CD14-positive monocyte (primary cell): ENCODE data around the gene ALKAL2. TPM values are rescaled to one million over a fixed set of nuclear protein-coding genes. Genes with fewer than 3 reads are reported as not detected.

ENCODE experiments used
- DNase-seq, 3 donors: peaks; one replicate each; pipeline ENCODE4 v3.0.0-alpha.2; 2011 to 2022
- H2AFZ ChIP-seq: 2 replicates; pipeline ENCODE4 v1.6.0; 2012; ENCODE audit warnings: mild to moderate bottlenecking, low read depth, low read length, inconsistent platforms; ENCODE audit not compliant: insufficient read depth, poor library complexity, severe bottlenecking
- H3K27ac ChIP-seq, 2 donors: 1 replicate in 1 of 2; 2 replicates in 1 of 2; pipeline ENCODE4 v1.5.1; 2012 to 2013; ENCODE audit warnings: low read length in 2 of 2, control low read depth in 1 of 2, inconsistent platforms in 1 of 2, low read depth in 1 of 2, mild to moderate bottlenecking in 1 of 2
- H3K27me3 ChIP-seq, 2 donors: one replicate each; pipeline versions ENCODE4 v1.6.0 to v1.6.1; 2011 to 2013; ENCODE audit warnings: low read length in 2 of 2; ENCODE audit not compliant: control insufficient read depth in 2 of 2, insufficient read depth in 2 of 2
- H3K36me3 ChIP-seq, 2 donors: replicated peaks in 1 of 2; 1 replicate in 1 of 2; 2 replicates in 1 of 2; pipeline versions ENCODE4 v1.5.1 to v1.6.1; 2012 to 2013; ENCODE audit warnings: low read length in 2 of 2, control low read depth in 1 of 2, inconsistent platforms in 1 of 2, mild to moderate bottlenecking in 1 of 2; ENCODE audit not compliant: insufficient read depth in 2 of 2, control insufficient read depth in 1 of 2
- H3K4me1 ChIP-seq, 2 donors: 1 replicate in 1 of 2; 2 replicates in 1 of 2; pipeline versions ENCODE4 v1.5.1 to v1.6.1; 2012 to 2013; ENCODE audit warnings: low read length in 2 of 2, control low read depth in 1 of 2, inconsistent platforms in 1 of 2, mild to moderate bottlenecking in 1 of 2, moderate library complexity in 1 of 2; ENCODE audit not compliant: insufficient read depth in 2 of 2, control insufficient read depth in 1 of 2
- H3K4me2 ChIP-seq: replicated peaks from 2 replicates; pipeline ENCODE3; 2012; ENCODE audit warnings: low read length, moderate library complexity, mild to moderate bottlenecking; ENCODE audit not compliant: poor library complexity, severe bottlenecking; ENCODE audit errors: extremely low read depth
- H3K4me3 ChIP-seq, 3 experiments: fragments of 200-600 bp in 1 of 3; sonication (generic) in 1 of 3; replicated peaks in 1 of 3; 1 replicate in 2 of 3; 2 replicates in 1 of 3; pipeline ENCODE4 v1.5.1; 2011 to 2013; ENCODE audit warnings: low read length in 3 of 3, mild to moderate bottlenecking in 3 of 3, control low read depth in 2 of 3, low read depth in 2 of 3, inconsistent platforms in 1 of 3, moderate library complexity in 1 of 3
- H3K79me2 ChIP-seq: 2 replicates; pipeline ENCODE4 v1.6.0; 2012; ENCODE audit warnings: mild to moderate bottlenecking, control low read depth, inconsistent platforms, low read length, moderate library complexity; ENCODE audit not compliant: insufficient read depth
- H3K9ac ChIP-seq: 2 replicates; pipeline ENCODE4 v1.6.0; 2017; ENCODE audit warnings: low read length, mild to moderate bottlenecking; ENCODE audit not compliant: insufficient read depth, poor library complexity, severe bottlenecking
- H3K9me3 ChIP-seq, 2 donors: replicated peaks in 1 of 2; 1 replicate in 1 of 2; 2 replicates in 1 of 2; pipeline versions ENCODE4 v1.5.1 to v1.6.1; 2012 to 2013; ENCODE audit warnings: low read length in 2 of 2, control low read depth in 1 of 2; ENCODE audit not compliant: control insufficient read depth in 1 of 2, insufficient read depth in 1 of 2
- H4K20me1 ChIP-seq: 2 replicates; pipeline ENCODE4 v1.6.0; 2012; ENCODE audit warnings: mild to moderate bottlenecking, low read length, control low read depth, moderate library complexity; ENCODE audit not compliant: insufficient read depth
- H3K27ac Mint-ChIP-seq, 7 donors: one replicate each; pipeline ENCODE4 v1.8.0; 2020; ENCODE audit warnings: mild to moderate bottlenecking in 7 of 7, mixed read lengths in 7 of 7, moderate library complexity in 6 of 7, inconsistent platforms in 2 of 7
- H3K27me3 Mint-ChIP-seq, 3 donors: one replicate each; pipeline ENCODE4 v1.8.0; 2021 to 2022; ENCODE audit warnings: low read depth in 3 of 3, mild to moderate bottlenecking in 3 of 3, mixed read lengths in 3 of 3, moderate library complexity in 3 of 3, inconsistent platforms in 1 of 3
- H3K36me3 Mint-ChIP-seq, 2 donors: one replicate each; pipeline ENCODE4 v1.8.0; 2020; ENCODE audit warnings: mixed read lengths in 2 of 2, inconsistent platforms in 1 of 2, mild to moderate bottlenecking in 1 of 2
- H3K4me1 Mint-ChIP-seq: one replicate; pipeline ENCODE4 v1.8.0; 2020; ENCODE audit warnings: mild to moderate bottlenecking, mixed read lengths
- H3K4me3 Mint-ChIP-seq, 2 donors: one replicate each; pipeline ENCODE4 v1.8.0; 2020; ENCODE audit warnings: mild to moderate bottlenecking in 2 of 2, mixed read lengths in 2 of 2, moderate library complexity in 1 of 2
- H3K9me3 Mint-ChIP-seq, 7 donors: one replicate each; pipeline ENCODE4 v1.8.0; 2020 to 2022; ENCODE audit warnings: mixed read lengths in 7 of 7, mild to moderate bottlenecking in 6 of 7, moderate library complexity in 6 of 7, inconsistent platforms in 2 of 7
- WGBS: methylation state at CpG from one replicate; pipeline ENCODE4 v1.1.5; 2013; ENCODE audit warnings: missing lambda C conversion rate; ENCODE audit not compliant: insufficient coverage; 5-methylcytosine and 5-hydroxymethylcytosine counted together
- intact Hi-C, 2 donors: fragments of 100-400 bp; cut with micrococcal nuclease; formaldehyde crosslinking; loops; one replicate each; pipeline versions ENCODE4 v1.15.0 to v1.15.1; 2023
- polyA plus RNA-seq, 3 donors: library from polyadenylated mRNA; depleted of rRNA in 1 of 3; unstranded in 2 of 3; stranded (reverse) in 1 of 3; fragments of 300-500 nt in 2 of 3; fragments of >200 nt in 1 of 3; fragmentation: Illumina TruSeq in 2 of 3; gene quantifications; 1 replicate in 2 of 3; 2 replicates in 1 of 3; pipeline ENCODE4 v1.2.3, GENCODE V29; 2012 to 2021
- TF ChIP-seq, protein P1 (sequence below): fragments of 200-600 bp; IDR thresholded peaks from one replicate; pipeline ENCODE4 v1.8.0; 2022; ENCODE audit warnings: antibody characterized with exemption, mild to moderate bottlenecking

ALKAL2 gene
- polyA plus RNA-seq, 3 donors: not detected

DNA sequence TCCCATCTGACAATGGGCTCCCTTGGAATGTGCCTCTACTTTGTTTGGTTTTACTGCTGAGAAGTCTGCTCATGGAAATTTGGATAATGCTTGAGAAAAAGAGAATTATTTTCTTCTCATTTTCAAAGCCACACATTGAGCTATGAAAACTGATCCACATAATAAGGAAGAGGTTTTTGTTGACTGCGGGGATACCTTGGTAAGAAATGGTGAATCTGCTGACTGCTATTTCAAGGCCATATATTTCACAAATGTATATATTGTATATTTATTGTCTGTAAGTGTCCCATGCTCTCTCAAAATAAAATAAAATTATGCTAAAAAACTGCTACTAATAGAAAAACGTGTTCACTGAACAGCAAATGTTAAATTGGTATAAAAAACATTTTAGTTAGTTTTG, 39.2 kb downstream of the ALKAL2 start:
- peaks cover 8 to 10% of the 10 kb centered on the region in 2 donors for H3K36me3 Mint-ChIP-seq
- no peaks in the 10 kb centered on the region for H3K27me3 Mint-ChIP-seq
- no peaks in the 10 kb centered on the region for H3K4me1 ChIP-seq
- H3K4me1 Mint-ChIP-seq: no peaks in the 10 kb centered on the region
- intact Hi-C loops: no loop called here
- no peak overlapping the region for H3K4me3 ChIP-seq
- H3K4me2 ChIP-seq: no peak overlapping the region
- no peak overlapping the region for H3K27ac ChIP-seq
- H3K36me3 ChIP-seq: peaks cover 4 to 11% of the 10 kb centered on the region in 2 donors
- WGBS: no CpG with 5 or more reads among the region's 2 CpGs
- DNase-seq: no peak
- H3K4me3 Mint-ChIP-seq: no peak overlapping the region
- no peak overlapping the region for H3K27ac Mint-ChIP-seq
- no peaks in the 10 kb centered on the region for H4K20me1 ChIP-seq
- H3K79me2 ChIP-seq: no peaks in the 10 kb centered on the region
- TF ChIP-seq, protein P1, sequence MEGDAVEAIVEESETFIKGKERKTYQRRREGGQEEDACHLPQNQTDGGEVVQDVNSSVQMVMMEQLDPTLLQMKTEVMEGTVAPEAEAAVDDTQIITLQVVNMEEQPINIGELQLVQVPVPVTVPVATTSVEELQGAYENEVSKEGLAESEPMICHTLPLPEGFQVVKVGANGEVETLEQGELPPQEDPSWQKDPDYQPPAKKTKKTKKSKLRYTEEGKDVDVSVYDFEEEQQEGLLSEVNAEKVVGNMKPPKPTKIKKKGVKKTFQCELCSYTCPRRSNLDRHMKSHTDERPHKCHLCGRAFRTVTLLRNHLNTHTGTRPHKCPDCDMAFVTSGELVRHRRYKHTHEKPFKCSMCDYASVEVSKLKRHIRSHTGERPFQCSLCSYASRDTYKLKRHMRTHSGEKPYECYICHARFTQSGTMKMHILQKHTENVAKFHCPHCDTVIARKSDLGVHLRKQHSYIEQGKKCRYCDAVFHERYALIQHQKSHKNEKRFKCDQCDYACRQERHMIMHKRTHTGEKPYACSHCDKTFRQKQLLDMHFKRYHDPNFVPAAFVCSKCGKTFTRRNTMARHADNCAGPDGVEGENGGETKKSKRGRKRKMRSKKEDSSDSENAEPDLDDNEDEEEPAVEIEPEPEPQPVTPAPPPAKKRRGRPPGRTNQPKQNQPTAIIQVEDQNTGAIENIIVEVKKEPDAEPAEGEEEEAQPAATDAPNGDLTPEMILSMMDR: no peak
- no peaks in the 10 kb centered on the region for H3K9me3 Mint-ChIP-seq
- H3K9ac ChIP-seq: no peak overlapping the region
- no peaks in the 10 kb centered on the region for H3K27me3 ChIP-seq
- no peak overlapping the region for H2AFZ ChIP-seq
- H3K9me3 ChIP-seq: no peaks in the 10 kb centered on the region

DNA sequence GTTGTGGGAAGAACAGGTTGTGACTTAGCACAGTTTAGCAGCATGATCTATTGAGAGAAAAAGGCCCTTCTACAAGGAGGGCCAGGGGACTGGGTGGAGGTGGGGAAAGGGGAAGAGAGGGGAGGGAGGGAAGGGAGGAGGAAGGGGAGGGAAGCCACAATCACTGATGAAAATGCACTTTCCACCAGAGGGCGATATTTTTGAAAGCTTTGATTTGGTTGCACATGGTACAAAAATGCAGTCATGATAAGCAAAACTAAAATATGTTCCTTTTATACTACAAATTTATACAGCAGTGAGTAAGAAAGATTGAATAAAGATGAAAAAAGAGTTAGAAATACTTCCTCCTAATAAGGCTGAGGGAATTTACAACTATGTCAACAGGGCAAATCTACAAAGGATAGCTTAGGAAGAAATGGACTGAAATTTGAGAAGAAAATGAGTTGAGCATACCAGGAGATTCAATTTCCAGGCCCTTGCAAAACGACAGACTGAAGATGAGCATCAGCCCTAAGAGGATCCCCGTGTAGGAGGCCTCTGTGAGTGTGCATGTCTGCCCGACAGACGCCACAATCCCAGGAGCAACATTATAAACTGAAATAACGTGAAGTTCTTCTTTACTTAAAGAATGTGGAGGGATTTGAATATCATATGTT, 41.3 kb downstream of the ALKAL2 start:
- H3K36me3 Mint-ChIP-seq: peaks cover 12 to 23% of the 10 kb centered on the region in 2 donors
- Histone ChIP-seq H3K27ac (no peak overlapping the region), H3K4me1 (no peaks in the 10 kb centered on the region), H3K9ac (no peak overlapping the region), H3K27me3 (no peaks in the 10 kb centered on the region), H3K4me2 (no peak overlapping the region), H4K20me1 (no peaks in the 10 kb centered on the region), H3K9me3 (no peaks in the 10 kb centered on the region), H2AFZ (no peak overlapping the region), H3K4me3 (no peak overlapping the region), H3K36me3 (peaks cover 7 to 17% of the 10 kb centered on the region in 2 donors), H3K79me2 (no peaks in the 10 kb centered on the region)
- TF ChIP-seq, protein P1: peak; percentile 73
- 76% methylated on average over 2 of the region's 6 CpGs for WGBS
- peak; percentile 17 to 37 (median 25) for DNase-seq
- intact Hi-C loops: no loop called here
- H3K4me1 Mint-ChIP-seq: no peaks in the 10 kb centered on the region
- H3K4me3 Mint-ChIP-seq: no peak overlapping the region
- no peaks in the 10 kb centered on the region for H3K27me3 Mint-ChIP-seq
- H3K9me3 Mint-ChIP-seq: peaks cover 0 to 3% (median 0%) of the 10 kb centered on the region in 7 donors
- no peak overlapping the region for H3K27ac Mint-ChIP-seq
